Ishikawa (cell line): ENCODE data around the gene CTSZ.

Source experiments
- EGR1 ChIP-seq: IDR thresholded peaks from 2 replicates; pipeline ENCODE4 v1.6.1; 2012
- EP300 ChIP-seq: IDR thresholded peaks from 2 replicates; pipeline ENCODE4 v1.6.1; 2012; ENCODE audit warnings: borderline replicate concordance
- FOXM1 ChIP-seq: IDR thresholded peaks from 2 replicates; pipeline ENCODE4 v1.6.1; 2012; ENCODE audit warnings: low read depth, borderline replicate concordance
- RAD21 ChIP-seq: IDR thresholded peaks from 2 replicates; pipeline ENCODE4 v1.6.1; 2012; ENCODE audit warnings: low read depth
- TEAD4 ChIP-seq: IDR thresholded peaks from 2 replicates; pipeline ENCODE4 v1.6.1; 2012
- YY1 ChIP-seq: IDR thresholded peaks from 2 replicates; pipeline ENCODE4 v1.6.1; 2012; ENCODE audit warnings: low read depth
- TF ChIP-seq, protein P1 (sequence below): IDR thresholded peaks from 2 replicates; pipeline ENCODE4 v1.6.1; 2012
- TF ChIP-seq, protein P2 (sequence below): IDR thresholded peaks from 2 replicates; pipeline ENCODE4 v1.6.1; 2012; ENCODE audit warnings: low read depth, mild to moderate bottlenecking
- TF ChIP-seq, protein P3 (sequence below): IDR thresholded peaks from 2 replicates; pipeline ENCODE4 v1.6.1; 2012

DNA sequence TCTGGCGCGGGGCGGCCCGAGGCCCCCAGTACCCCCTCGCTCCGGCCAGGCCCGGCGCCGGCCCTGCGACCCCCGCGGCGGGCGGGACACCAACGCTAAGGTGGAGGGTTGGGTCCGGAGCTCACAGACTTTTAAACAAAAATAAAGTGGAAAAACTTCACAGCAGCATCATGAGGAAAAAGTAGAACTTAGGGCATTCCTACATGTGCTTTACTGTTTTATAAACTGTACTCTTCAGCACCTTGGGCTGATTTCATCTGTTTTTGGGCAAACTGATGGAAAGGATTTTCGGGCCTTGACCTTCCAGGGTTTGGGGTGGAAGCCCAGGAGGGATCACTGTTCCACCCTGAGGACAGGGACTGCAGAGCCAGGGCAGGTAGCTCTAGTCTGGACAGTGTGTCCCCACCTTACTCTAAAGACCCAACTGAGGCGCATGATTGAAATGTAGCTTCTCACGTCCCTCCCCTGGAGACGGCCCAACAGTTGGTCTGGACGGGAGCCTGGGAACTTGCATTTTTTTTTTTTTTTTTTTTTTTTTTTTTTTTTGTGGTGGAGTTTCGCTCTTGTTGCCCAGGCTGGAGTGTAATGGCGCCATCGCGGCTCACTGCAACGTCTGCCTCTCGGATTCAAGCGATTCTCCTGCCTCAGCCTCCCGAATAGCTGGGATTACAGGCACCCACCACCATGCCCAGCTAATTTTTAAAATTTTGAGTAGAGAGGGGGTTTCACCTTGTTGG lies 25.3 kb downstream of the CTSZ start:
- TF ChIP-seq, protein P1, sequence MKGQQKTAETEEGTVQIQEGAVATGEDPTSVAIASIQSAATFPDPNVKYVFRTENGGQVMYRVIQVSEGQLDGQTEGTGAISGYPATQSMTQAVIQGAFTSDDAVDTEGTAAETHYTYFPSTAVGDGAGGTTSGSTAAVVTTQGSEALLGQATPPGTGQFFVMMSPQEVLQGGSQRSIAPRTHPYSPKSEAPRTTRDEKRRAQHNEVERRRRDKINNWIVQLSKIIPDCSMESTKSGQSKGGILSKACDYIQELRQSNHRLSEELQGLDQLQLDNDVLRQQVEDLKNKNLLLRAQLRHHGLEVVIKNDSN = no peak
- TF ChIP-seq YY1 (no peak), RAD21 (no peak), EGR1 (no peak), EP300 (no peak), FOXM1 (no peak), TEAD4 (no peak)
- TF ChIP-seq, protein P2, sequence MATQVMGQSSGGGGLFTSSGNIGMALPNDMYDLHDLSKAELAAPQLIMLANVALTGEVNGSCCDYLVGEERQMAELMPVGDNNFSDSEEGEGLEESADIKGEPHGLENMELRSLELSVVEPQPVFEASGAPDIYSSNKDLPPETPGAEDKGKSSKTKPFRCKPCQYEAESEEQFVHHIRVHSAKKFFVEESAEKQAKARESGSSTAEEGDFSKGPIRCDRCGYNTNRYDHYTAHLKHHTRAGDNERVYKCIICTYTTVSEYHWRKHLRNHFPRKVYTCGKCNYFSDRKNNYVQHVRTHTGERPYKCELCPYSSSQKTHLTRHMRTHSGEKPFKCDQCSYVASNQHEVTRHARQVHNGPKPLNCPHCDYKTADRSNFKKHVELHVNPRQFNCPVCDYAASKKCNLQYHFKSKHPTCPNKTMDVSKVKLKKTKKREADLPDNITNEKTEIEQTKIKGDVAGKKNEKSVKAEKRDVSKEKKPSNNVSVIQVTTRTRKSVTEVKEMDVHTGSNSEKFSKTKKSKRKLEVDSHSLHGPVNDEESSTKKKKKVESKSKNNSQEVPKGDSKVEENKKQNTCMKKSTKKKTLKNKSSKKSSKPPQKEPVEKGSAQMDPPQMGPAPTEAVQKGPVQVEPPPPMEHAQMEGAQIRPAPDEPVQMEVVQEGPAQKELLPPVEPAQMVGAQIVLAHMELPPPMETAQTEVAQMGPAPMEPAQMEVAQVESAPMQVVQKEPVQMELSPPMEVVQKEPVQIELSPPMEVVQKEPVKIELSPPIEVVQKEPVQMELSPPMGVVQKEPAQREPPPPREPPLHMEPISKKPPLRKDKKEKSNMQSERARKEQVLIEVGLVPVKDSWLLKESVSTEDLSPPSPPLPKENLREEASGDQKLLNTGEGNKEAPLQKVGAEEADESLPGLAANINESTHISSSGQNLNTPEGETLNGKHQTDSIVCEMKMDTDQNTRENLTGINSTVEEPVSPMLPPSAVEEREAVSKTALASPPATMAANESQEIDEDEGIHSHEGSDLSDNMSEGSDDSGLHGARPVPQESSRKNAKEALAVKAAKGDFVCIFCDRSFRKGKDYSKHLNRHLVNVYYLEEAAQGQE = no peak
- TF ChIP-seq, protein P3, sequence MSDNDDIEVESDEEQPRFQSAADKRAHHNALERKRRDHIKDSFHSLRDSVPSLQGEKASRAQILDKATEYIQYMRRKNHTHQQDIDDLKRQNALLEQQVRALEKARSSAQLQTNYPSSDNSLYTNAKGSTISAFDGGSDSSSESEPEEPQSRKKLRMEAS = no peak
